Measurements from ENCODE around the gene CEP164. TPM values are rescaled to one million over a fixed set of nuclear protein-coding genes. Genes with fewer than 3 reads are reported as not detected.

CEP164 gene
- total RNA-seq, 1 experiment from 2014 or later: 22.2 TPM

GRCh38 chr11:117442049-117442868 is 114.6 kb downstream of the CEP164 start:
- ChIA-PET CTCF (interaction anchor here (2.8 kb wide), 1 partner anchor 366 kb away, joined by 14 read pairs; no protein-coding TSS in a partner anchor), RAD21 (ENCODE audit: low non-redundant PET in 1 of 2, low total read pairs in 2 of 2, uncharacterized antibody in 2 of 2, unreplicated experiment in 2 of 2) (no interaction called here), POLR2A (no interaction called here)
- no peaks in the 10 kb centered on the region for H3K4me1 ChIP-seq (ENCODE audit: control insufficient read depth in 1 of 2, insufficient read depth in 2 of 2, low read length in 2 of 2)
- intact Hi-C loops (cut with micrococcal nuclease): loop anchor here (2.0 kb wide), 1 partner anchor 367 kb away; no protein-coding TSS in a partner anchor
- no peak for ATAC-seq
- no peak overlapping the region for H3K4me3 ChIP-seq (replicated peaks in 1 of 2; ENCODE audit: low read depth in 1 of 2, low read length in 2 of 2)
- no peaks in the 10 kb centered on the region for H3K9me3 ChIP-seq (ENCODE audit: control insufficient read depth in 1 of 2, insufficient read depth in 1 of 2, low read depth in 1 of 2, low read length in 2 of 2)
- no peak overlapping the region for H3K27ac ChIP-seq (ENCODE audit: low read depth, low read length)
- BruUV-seq (replicated peaks): no TSS peak
- H3K27me3 ChIP-seq (ENCODE audit: insufficient read depth, low read length): peaks cover 34% of the 10 kb centered on the region; the same call in 1 of the 2 replicates
- H3K9ac ChIP-seq (ENCODE audit: low read length): no peak overlapping the region
- no peak overlapping the region for H2AFZ ChIP-seq (ENCODE audit: low read depth, low read length, poor library complexity, severe bottlenecking)
- no peak for TF ChIP-seq EGR1 (IDR thresholded peaks at IDR 0.05; ENCODE audit: low read depth)
- TF ChIP-seq FOSL1 (IDR thresholded peaks at IDR 0.05; ENCODE audit: low read depth): no peak
- TF ChIP-seq SRF (IDR thresholded peaks at IDR 0.05; ENCODE audit: low read depth): no peak
- no peak for TF ChIP-seq POLR2AphosphoS5 (IDR thresholded peaks at IDR 0.05; ENCODE audit: low read depth, low read length)
- TF ChIP-seq JUND (IDR thresholded peaks at IDR 0.05): no peak
- no peak for TF ChIP-seq YY1 (IDR thresholded peaks at IDR 0.05; ENCODE audit: extremely low read depth, insufficient replicate concordance, low read depth, low read length)
- no peak for TF ChIP-seq SIN3A (IDR thresholded peaks at IDR 0.05; ENCODE audit: low read depth)
- no peak for TF ChIP-seq EZH2 (IDR thresholded peaks at IDR 0.05)
- no peak for TF ChIP-seq ZBTB33 (IDR thresholded peaks at IDR 0.05; ENCODE audit: extremely low read depth, insufficient replicate concordance, low read length)
- TF ChIP-seq ELF1 (IDR thresholded peaks at IDR 0.05; ENCODE audit: borderline replicate concordance, low read depth): no peak
- no peak overlapping the region for H3K4me2 ChIP-seq (ENCODE audit: low read length)
- no peaks in the 10 kb centered on the region for H3K9me2 ChIP-seq (ENCODE audit: insufficient read depth)
- H4K20me1 ChIP-seq (ENCODE audit: insufficient read depth): no peaks in the 10 kb centered on the region
- H3K79me2 ChIP-seq (ENCODE audit: insufficient read depth, low read length): no peaks in the 10 kb centered on the region
- no peaks in the 10 kb centered on the region for H3K36me3 ChIP-seq (ENCODE audit: control insufficient read depth in 1 of 2, insufficient read depth in 2 of 2, low read length in 2 of 2)
- no peak for DNase-seq (ENCODE audit: low read depth, low spot score)
